Calu3 (cell line): ENCODE data around the gene ABI2. TPM values are rescaled to one million over a fixed set of nuclear protein-coding genes. Genes with fewer than 3 reads are reported as not detected.

ENCODE experiments used
- BruUV-seq: library from RNA; stranded (reverse); fragments of 400-500 nt; replicated peaks from 2 replicates; lab custom pipeline; 2021; lab: Mats Ljungman, UMichigan
- CTCF ChIA-PET: fragments of 300-600 bp; sonication (Branson Sonifier 250); formaldehyde crosslinking; loops from one replicate; lab custom pipeline; 2022; ENCODE audit warnings: antibody characterized with exemption; lab: Charles Lee
- DNase-seq: peaks from one replicate; pipeline ENCODE4 v3.0.0; 2022
- H3K27ac Mint-ChIP-seq: one replicate; pipeline ENCODE4 v1.8.0; 2022; ENCODE audit warnings: mixed read lengths; ENCODE audit not compliant: unreplicated experiment
- H3K27me3 Mint-ChIP-seq: one replicate; pipeline ENCODE4 v1.8.0; 2022; ENCODE audit warnings: mixed read lengths; ENCODE audit not compliant: unreplicated experiment
- H3K36me3 Mint-ChIP-seq: one replicate; pipeline ENCODE4 v1.8.0; 2022; ENCODE audit warnings: mild to moderate bottlenecking, moderate library complexity, mixed read lengths; ENCODE audit not compliant: insufficient read depth, unreplicated experiment
- H3K4me1 Mint-ChIP-seq: one replicate; pipeline ENCODE4 v1.8.0; 2022; ENCODE audit warnings: mild to moderate bottlenecking, low read depth, mixed read lengths; ENCODE audit not compliant: unreplicated experiment
- H3K4me3 Mint-ChIP-seq: one replicate; pipeline ENCODE4 v1.8.0; 2022; ENCODE audit warnings: mild to moderate bottlenecking, low read depth, moderate library complexity, mixed read lengths; ENCODE audit not compliant: unreplicated experiment
- H3K9me3 Mint-ChIP-seq: one replicate; pipeline ENCODE4 v1.8.0; 2022; ENCODE audit warnings: low read depth, mixed read lengths; ENCODE audit not compliant: unreplicated experiment
- intact Hi-C: fragments of 100-400 bp; cut with micrococcal nuclease; formaldehyde crosslinking; loops from one replicate; pipeline ENCODE4 v1.10.0; 2022; ENCODE audit not compliant: unreplicated experiment
- total RNA-seq: library from RNA; stranded (reverse); gene quantifications from 2 replicates; pipeline ENCODE4 v1.2.3, GENCODE V29; 2022
- TF ChIP-seq, protein P1 (sequence below): fragments of 200-600 bp; IDR thresholded peaks from one replicate; pipeline ENCODE4 v1.8.0; 2022; ENCODE audit warnings: antibody characterized with exemption; ENCODE audit not compliant: unreplicated experiment

Gene ABI2
- total RNA-seq, 1 experiment from 2014 or later = 79.6 TPM

DNA sequence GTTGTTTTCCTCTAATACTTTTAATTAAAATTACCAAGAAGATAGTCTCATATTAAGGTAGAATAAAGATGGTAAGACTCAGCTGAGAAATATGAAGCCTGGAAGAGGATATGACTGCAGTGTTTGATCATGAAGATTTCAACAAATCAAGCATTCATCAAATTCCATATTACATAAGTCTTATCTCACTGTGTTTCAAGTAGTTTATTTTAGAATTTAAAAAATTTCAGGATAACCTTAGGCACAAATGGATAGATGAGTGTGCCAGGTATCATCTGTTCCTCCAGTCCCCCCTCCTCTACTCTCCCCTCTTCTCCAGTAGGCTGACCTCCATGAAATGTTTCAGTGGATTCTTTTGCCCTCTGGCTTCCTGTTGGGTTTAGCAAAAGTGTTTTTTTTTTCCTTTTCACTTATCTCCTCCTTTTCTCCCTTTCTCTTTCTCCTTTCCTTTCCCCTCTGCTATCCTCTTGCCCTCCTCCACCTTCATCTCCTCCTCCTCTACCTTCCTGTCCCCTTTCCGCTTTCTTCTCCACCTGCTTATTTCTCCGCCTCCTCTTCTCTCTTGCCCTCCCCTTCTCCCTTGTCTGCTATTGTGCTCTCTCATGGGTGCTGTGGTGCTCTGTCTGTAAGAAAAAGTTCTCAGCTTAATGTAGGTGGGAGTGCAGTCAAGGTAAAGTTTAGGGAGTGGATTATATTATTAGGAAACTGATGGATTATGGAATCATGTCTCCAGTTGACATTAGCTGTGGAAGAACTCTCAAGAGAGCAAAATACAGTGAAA is 72.8 kb downstream of the ABI2 start:
- Mint-ChIP-seq H3K27ac (no peak overlapping the region), H3K4me3 (no peak overlapping the region), H3K4me1 (peaks cover 48% of the 10 kb centered on the region), H3K36me3 (peaks cover 13% of the 10 kb centered on the region), H3K9me3 (no peaks in the 10 kb centered on the region), H3K27me3 (no peaks in the 10 kb centered on the region)
- BruUV-seq = no TSS peak
- intact Hi-C loops = no loop called here
- no peak for DNase-seq
- TF ChIP-seq, protein P1, sequence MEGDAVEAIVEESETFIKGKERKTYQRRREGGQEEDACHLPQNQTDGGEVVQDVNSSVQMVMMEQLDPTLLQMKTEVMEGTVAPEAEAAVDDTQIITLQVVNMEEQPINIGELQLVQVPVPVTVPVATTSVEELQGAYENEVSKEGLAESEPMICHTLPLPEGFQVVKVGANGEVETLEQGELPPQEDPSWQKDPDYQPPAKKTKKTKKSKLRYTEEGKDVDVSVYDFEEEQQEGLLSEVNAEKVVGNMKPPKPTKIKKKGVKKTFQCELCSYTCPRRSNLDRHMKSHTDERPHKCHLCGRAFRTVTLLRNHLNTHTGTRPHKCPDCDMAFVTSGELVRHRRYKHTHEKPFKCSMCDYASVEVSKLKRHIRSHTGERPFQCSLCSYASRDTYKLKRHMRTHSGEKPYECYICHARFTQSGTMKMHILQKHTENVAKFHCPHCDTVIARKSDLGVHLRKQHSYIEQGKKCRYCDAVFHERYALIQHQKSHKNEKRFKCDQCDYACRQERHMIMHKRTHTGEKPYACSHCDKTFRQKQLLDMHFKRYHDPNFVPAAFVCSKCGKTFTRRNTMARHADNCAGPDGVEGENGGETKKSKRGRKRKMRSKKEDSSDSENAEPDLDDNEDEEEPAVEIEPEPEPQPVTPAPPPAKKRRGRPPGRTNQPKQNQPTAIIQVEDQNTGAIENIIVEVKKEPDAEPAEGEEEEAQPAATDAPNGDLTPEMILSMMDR = no peak
- CTCF ChIA-PET = no interaction called here

DNA sequence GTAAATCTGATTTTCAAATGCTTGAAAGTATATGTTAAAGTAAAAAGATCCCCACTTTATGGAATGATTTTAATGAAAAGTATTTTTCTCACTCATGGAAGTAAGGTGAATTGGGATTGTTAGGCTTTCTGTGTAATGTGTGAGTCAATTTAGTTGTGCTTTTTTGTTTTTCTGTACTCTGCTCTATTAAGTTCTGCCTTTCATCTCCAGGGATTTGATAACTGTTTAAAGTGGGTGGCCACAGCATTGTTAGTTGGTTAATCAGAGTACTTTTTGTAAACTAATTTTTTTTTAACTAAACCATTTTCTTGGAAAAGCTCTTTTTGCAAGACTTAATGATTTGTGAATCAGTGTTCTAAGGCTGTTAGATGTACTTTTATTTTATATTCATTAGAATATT is 76.8 kb downstream of the ABI2 start:
- H3K4me3 Mint-ChIP-seq = no peak overlapping the region
- TF ChIP-seq, protein P1 = no peak
- intact Hi-C loops = no loop called here
- no peak for DNase-seq
- peaks cover 37% of the 10 kb centered on the region for H3K4me1 Mint-ChIP-seq
- no peaks in the 10 kb centered on the region for H3K27me3 Mint-ChIP-seq
- H3K27ac Mint-ChIP-seq = no peak overlapping the region
- no TSS peak for BruUV-seq
- CTCF ChIA-PET = no interaction called here
- peaks cover 11% of the 10 kb centered on the region for H3K36me3 Mint-ChIP-seq
- H3K9me3 Mint-ChIP-seq = no peaks in the 10 kb centered on the region

DNA sequence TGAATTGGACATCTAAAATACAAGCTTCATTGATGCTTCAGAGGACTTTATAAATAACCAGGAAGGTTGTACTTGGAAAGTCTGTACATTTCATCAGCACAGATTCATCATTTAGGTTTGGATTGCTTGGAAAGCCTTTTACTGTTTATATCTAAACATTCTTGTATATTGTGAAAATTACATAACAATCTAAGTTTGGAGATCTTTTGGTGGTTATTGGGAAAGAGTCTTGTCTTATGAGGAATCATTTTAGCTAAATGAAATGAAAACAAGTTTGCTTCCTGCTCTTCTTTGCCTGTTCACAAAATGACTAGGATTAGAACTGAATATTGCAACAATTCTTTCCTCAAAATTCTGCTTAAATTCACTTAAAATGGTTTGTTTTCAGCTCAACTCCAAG is 79.3 kb downstream of the ABI2 start:
- no peaks in the 10 kb centered on the region for H3K9me3 Mint-ChIP-seq
- H3K36me3 Mint-ChIP-seq = peaks cover 11% of the 10 kb centered on the region
- H3K27ac Mint-ChIP-seq = no peak overlapping the region
- BruUV-seq = no TSS peak
- no peaks in the 10 kb centered on the region for H3K27me3 Mint-ChIP-seq
- CTCF ChIA-PET = no interaction called here
- DNase-seq = no peak
- intact Hi-C loops = no loop called here
- no peak overlapping the region for H3K4me3 Mint-ChIP-seq
- H3K4me1 Mint-ChIP-seq = peaks cover 24% of the 10 kb centered on the region
- TF ChIP-seq, protein P1 = no peak

DNA sequence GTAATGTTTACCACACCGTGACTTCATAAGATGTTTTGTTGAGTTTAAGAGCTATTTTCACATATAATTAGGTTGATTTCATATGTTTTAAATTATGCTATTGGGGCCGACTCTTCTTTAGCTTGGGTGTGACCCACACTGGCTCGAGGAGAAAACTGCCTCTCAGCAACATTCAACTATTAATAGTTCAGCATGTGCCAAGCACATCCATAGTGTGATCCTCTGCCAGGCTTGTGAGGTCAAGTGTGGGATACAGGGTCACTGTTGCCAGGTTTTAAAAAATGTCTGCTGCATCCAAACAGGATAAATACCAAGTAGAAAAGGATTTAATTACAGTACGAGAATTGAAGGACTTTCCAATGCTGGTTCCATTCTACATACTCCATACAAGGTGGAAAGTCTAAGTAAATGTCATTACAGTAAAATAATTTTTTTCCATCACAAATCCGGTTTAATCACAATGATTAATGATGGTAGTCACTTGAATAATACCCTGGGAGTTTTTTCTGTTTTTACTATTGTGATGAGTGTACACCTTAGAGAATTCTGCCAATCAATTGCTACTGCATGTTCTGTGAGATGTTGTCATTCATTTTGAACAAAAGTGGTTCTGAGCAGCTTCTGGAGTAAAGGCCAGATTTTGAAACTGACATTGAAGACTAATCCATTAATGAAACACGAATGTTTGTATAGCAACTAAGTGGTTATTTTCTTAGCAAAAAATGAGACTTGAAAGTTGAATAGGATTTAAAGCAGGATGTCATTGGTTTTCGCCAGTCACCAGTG is 84.5 kb downstream of the ABI2 start:
- TF ChIP-seq, protein P1 = no peak
- intact Hi-C loops = no loop called here
- H3K27ac Mint-ChIP-seq = no peak overlapping the region
- BruUV-seq = no TSS peak
- CTCF ChIA-PET = interaction anchor here (0.6 kb wide), 1 partner anchor 806 kb away, joined by 5 read pairs; no protein-coding TSS in a partner anchor
- H3K27me3 Mint-ChIP-seq = no peaks in the 10 kb centered on the region
- no peaks in the 10 kb centered on the region for H3K9me3 Mint-ChIP-seq
- H3K4me1 Mint-ChIP-seq = peaks cover 9% of the 10 kb centered on the region
- no peak for DNase-seq
- peaks cover 15% of the 10 kb centered on the region for H3K36me3 Mint-ChIP-seq
- H3K4me3 Mint-ChIP-seq = no peak overlapping the region
